ENCODE results near the gene LHFPL2.
"Not testable (repeated sequence)": the region's sequence is repeated elsewhere in the genome, so short reads cannot be mapped to it uniquely, and the experiment has no call there.

The LHFPL2 gene

GRCh38 chr5:78471896-78472295 is 176.7 kb downstream of the LHFPL2 start:
- DNase-seq: no peak
- no peak overlapping the region for H3K27ac Mint-ChIP-seq
- no peaks in the 10 kb centered on the region for H3K36me3 Mint-ChIP-seq (ENCODE audit: low read depth)
- ATAC-seq: no peak
- no peaks in the 10 kb centered on the region for H3K4me1 Mint-ChIP-seq
- no peaks in the 10 kb centered on the region for H3K9me3 Mint-ChIP-seq
- no peak overlapping the region for H3K4me3 Mint-ChIP-seq
- H3K27me3 Mint-ChIP-seq: no peaks in the 10 kb centered on the region

GRCh38 chr5:78467752-78468357 is 180.7 kb downstream of the LHFPL2 start:
- Mint-ChIP-seq H3K9me3 (no peaks in the 10 kb centered on the region), H3K4me1 (no peaks in the 10 kb centered on the region), H3K27me3 (no peaks in the 10 kb centered on the region), H3K4me3 (no peak overlapping the region), H3K27ac (no peak overlapping the region), H3K36me3 (ENCODE audit: low read depth) (peaks cover 13% of the 10 kb centered on the region)
- no peak for ATAC-seq
- no peak for DNase-seq

- DNase-seq (no peak), ATAC-seq (no peak)
- Mint-ChIP-seq H3K27me3 (no peaks in the 10 kb centered on the region), H3K36me3 (ENCODE audit: low read depth) (peaks cover 16% of the 10 kb centered on the region), H3K4me1 (no peaks in the 10 kb centered on the region), H3K4me3 (no peak overlapping the region), H3K9me3 (no peaks in the 10 kb centered on the region), H3K27ac (no peak overlapping the region)
These were observed 181.4 kb downstream of the LHFPL2 start for GRCh38 chr5:78467140-78467539.

GRCh38 chr5:78458843-78459242 is 189.7 kb downstream of the LHFPL2 start:
- DNase-seq (no peak), ATAC-seq (no peak)
- Mint-ChIP-seq H3K27ac (no peak overlapping the region), H3K9me3 (no peaks in the 10 kb centered on the region), H3K36me3 (ENCODE audit: low read depth) (peaks cover 29% of the 10 kb centered on the region), H3K4me3 (no peak overlapping the region), H3K27me3 (no peaks in the 10 kb centered on the region), H3K4me1 (peaks cover 3% of the 10 kb centered on the region)

- H3K4me3 Mint-ChIP-seq, H3K9me3 Mint-ChIP-seq, H3K27me3 Mint-ChIP-seq, H3K27ac Mint-ChIP-seq, ATAC-seq, DNase-seq, H3K4me1 Mint-ChIP-seq: not testable (repeated sequence)
- peaks cover 22% of the 10 kb centered on the region for H3K36me3 Mint-ChIP-seq (ENCODE audit: low read depth)
These were observed 191.1 kb downstream of the LHFPL2 start for GRCh38 chr5:78457507-78457906.

GRCh38 chr5:78449103-78449502 is 199.5 kb downstream of the LHFPL2 start:
- ATAC-seq: no peak
- H3K27me3 Mint-ChIP-seq: no peaks in the 10 kb centered on the region
- peaks cover 5% of the 10 kb centered on the region for H3K9me3 Mint-ChIP-seq
- no peaks in the 10 kb centered on the region for H3K4me1 Mint-ChIP-seq
- H3K27ac Mint-ChIP-seq: no peak overlapping the region
- DNase-seq: no peak
- H3K36me3 Mint-ChIP-seq (ENCODE audit: low read depth): peaks cover 25% of the 10 kb centered on the region
- no peak overlapping the region for H3K4me3 Mint-ChIP-seq

GRCh38 chr5:78447775-78448424 is 200.7 kb downstream of the LHFPL2 start:
- no peak overlapping the region for H3K27ac Mint-ChIP-seq

More at GRCh38 chr5:78447775-78448424, 200.7 kb downstream of the LHFPL2 start:
- no peaks in the 10 kb centered on the region for H3K27me3 Mint-ChIP-seq
- H3K4me1 Mint-ChIP-seq: no peaks in the 10 kb centered on the region
- H3K9me3 Mint-ChIP-seq: peaks cover 5% of the 10 kb centered on the region
- DNase-seq: no peak
- H3K36me3 Mint-ChIP-seq (ENCODE audit: low read depth): peaks cover 30% of the 10 kb centered on the region
- no peak for ATAC-seq
- H3K4me3 Mint-ChIP-seq: no peak overlapping the region

Data from activated naive CD8-positive, alpha-beta T cell treated with anti-CD3 and anti-CD28 coated beads, Interleukin-2, amount 50 U/mL, for 24 hours (primary cell).